Testis (tissue), 3 donors: ENCODE results near the gene AP5Z1. TPM values are rescaled to one million over a fixed set of nuclear protein-coding genes. Genes with fewer than 3 reads are reported as not detected.
A peak's percentile ranks its signal among the peaks of the same experiment; 100 is the strongest.

Experiments
- DNase-seq: peaks from one replicate; pipeline ENCODE4 v3.0.0-alpha.2; 2019
- H3K27ac ChIP-seq, 2 donors: fragments of 200-600 bp; sonication (generic); one replicate each; pipeline ENCODE4 v1.5.1; 2019
- H3K27me3 ChIP-seq: fragments of 200-600 bp; sonication (generic); one replicate; pipeline ENCODE4 v1.5.1; 2019
- H3K36me3 ChIP-seq: fragments of 200-600 bp; sonication (generic); one replicate; pipeline ENCODE4 v1.5.1; 2017; ENCODE audit warnings: low read depth; ENCODE audit errors: missing control alignments
- H3K4me1 ChIP-seq: fragments of 200-600 bp; sonication (generic); one replicate; pipeline ENCODE4 v1.5.1; 2019
- H3K4me3 ChIP-seq, 2 donors: fragments of 200-600 bp; sonication (generic); one replicate each; pipeline ENCODE4 v1.5.1; 2017 to 2019
- H3K9me3 ChIP-seq: fragments of 200-600 bp; sonication (generic); one replicate; pipeline ENCODE4 v1.5.1; 2017
- CTCF ChIP-seq, 3 experiments: fragments of 450-650 bp in 2 of 3; fragments of 200-600 bp in 1 of 3; sonication (generic) in 1 of 3; IDR thresholded peaks; one replicate each; pipeline ENCODE4 v1.5.1; 2016 to 2019; ENCODE audit warnings: antibody characterized with exemption in 3 of 3, mild to moderate bottlenecking in 2 of 3, moderate library complexity in 1 of 3
- POLR2A ChIP-seq: fragments of 450-650 bp; IDR thresholded peaks from one replicate; pipeline ENCODE4 v1.6.1; 2017; ENCODE audit warnings: antibody characterized with exemption, mild to moderate bottlenecking, moderate library complexity
- WGBS, 2 donors: methylation state at CpG; one replicate each; pipeline ENCODE4 v1.1.5; 2018; 5-methylcytosine and 5-hydroxymethylcytosine counted together
- intact Hi-C: fragments of 100-400 bp; cut with DNase I; formaldehyde crosslinking; loops from one replicate; pipeline ENCODE4 v1.15.1; 2023; ENCODE audit warnings: low total_unique reads
- polyA plus RNA-seq: library from polyadenylated mRNA; stranded (reverse); fragments of 350-450 nt; fragmentation: Illumina TruSeq; extraction: RNeasy Lipid Tissue Mini Kit (QIAGEN cat#74804); gene quantifications from one replicate; pipeline ENCODE4 v1.2.3, GENCODE V29; 2014; ENCODE audit warnings: low read depth, low replicate concordance; ENCODE audit not compliant: insufficient read depth
- total RNA-seq, 2 donors: library from RNA; depleted of rRNA; stranded (reverse); fragments of >200 nt; gene quantifications; one replicate each; pipeline ENCODE4 v1.2.3, GENCODE V29; 2016

AP5Z1 gene
- total and polyA plus RNA-seq, 3 donors from 2014 or later: 30.0 to 59.1 (median 47.6) TPM

GRCh38 chr7:4745265-4745919 lies 30.0 kb upstream of the AP5Z1 start:
- H3K27ac ChIP-seq: peak overlapping the region; percentile 72 to 89
- no peaks in the 10 kb centered on the region for H3K36me3 ChIP-seq
- intact Hi-C loops: loop anchor here (10.0 kb wide), 1 partner anchor 61 kb away; the partner anchor contains the start of gene FOXK1
- no peaks in the 10 kb centered on the region for H3K27me3 ChIP-seq
- H3K9me3 ChIP-seq: no peaks in the 10 kb centered on the region
- WGBS, 2 donors: 28% methylated on average over 18 of the region's 18 CpGs
- no peak for DNase-seq
- H3K4me3 ChIP-seq: no peak overlapping the region
- TF ChIP-seq POLR2A (no peak), CTCF (IDR thresholded peaks at IDR 0.05) (no peak)
- H3K4me1 ChIP-seq: peaks cover 35% of the 10 kb centered on the region

- no peak for DNase-seq
- TF ChIP-seq POLR2A (no peak), CTCF (IDR thresholded peaks at IDR 0.05) (no peak)
- Histone ChIP-seq H3K27ac (peak overlapping the region; percentile 72 to 89), H3K36me3 (no peaks in the 10 kb centered on the region), H3K27me3 (no peaks in the 10 kb centered on the region), H3K9me3 (no peaks in the 10 kb centered on the region), H3K4me3 (no peak overlapping the region), H3K4me1 (peaks cover 35% of the 10 kb centered on the region)
- WGBS, 2 donors: 59 to 61% methylated on average over 12 of the region's 12 CpGs
- intact Hi-C loops: loop anchor here (10.0 kb wide), 1 partner anchor 61 kb away; the partner anchor contains the start of gene FOXK1
Observed at GRCh38 chr7:4745971-4746919, 29.2 kb upstream of the AP5Z1 start.

- Histone ChIP-seq H3K4me1 (peaks cover 35% of the 10 kb centered on the region), H3K36me3 (no peaks in the 10 kb centered on the region), H3K27ac (peak overlapping the region; percentile 72 to 89), H3K4me3 (no peak overlapping the region), H3K27me3 (no peaks in the 10 kb centered on the region), H3K9me3 (no peaks in the 10 kb centered on the region)
- TF ChIP-seq POLR2A: no peak
- no peak for TF ChIP-seq CTCF (IDR thresholded peaks at IDR 0.05)
- DNase-seq: no peak
- 93% methylated on average over 17 to 22 of the region's 22 CpGs for WGBS, 2 donors
- intact Hi-C loops: loop anchor here (10.0 kb wide), 1 partner anchor 62 kb away; the partner anchor contains the start of gene FOXK1
Observed at GRCh38 chr7:4747013-4747412, 28.4 kb upstream of the AP5Z1 start.

GRCh38 chr7:4747746-4748145 lies 27.7 kb upstream of the AP5Z1 start:
- WGBS, 2 donors: 77 to 83% methylated on average over 11 of the region's 11 CpGs
- no peaks in the 10 kb centered on the region for H3K9me3 ChIP-seq
- no peaks in the 10 kb centered on the region for H3K27me3 ChIP-seq
- TF ChIP-seq POLR2A (no peak), CTCF (IDR thresholded peaks at IDR 0.05) (no peak)
- DNase-seq: no peak
- H3K27ac ChIP-seq: peak overlapping the region; percentile 49 to 72
- intact Hi-C loops: loop anchor here (10.0 kb wide), 1 partner anchor 63 kb away; the partner anchor contains the start of gene FOXK1
- H3K4me1 ChIP-seq: peaks cover 35% of the 10 kb centered on the region
- no peak overlapping the region for H3K4me3 ChIP-seq
- H3K36me3 ChIP-seq: no peaks in the 10 kb centered on the region
